ENCODE results near the gene ARHGAP25.

Gene ARHGAP25

DNA sequence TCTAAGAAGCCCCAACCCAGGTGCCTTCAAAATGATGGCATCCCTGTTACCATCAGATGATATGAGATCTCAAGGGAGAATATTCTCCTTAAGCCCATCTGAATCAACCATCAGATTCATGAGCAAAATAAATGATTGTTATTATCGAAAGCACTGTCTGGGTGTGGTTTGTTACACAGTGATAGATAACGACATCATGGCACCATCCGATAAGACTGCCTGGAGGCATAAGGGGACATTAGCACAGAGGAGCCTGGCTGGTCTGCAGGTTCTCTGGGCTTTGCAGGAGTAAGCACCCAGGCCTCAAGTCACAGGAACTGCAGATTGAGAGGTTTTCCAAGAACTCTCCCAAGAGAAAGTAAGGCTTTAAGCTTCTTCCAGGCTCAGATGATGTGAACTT lies 120.9 kb downstream of the ARHGAP25 start:
- in situ Hi-C loops (cut with HindIII; ENCODE audit: low sequenced_read_pairs), result no loop called here

DNA sequence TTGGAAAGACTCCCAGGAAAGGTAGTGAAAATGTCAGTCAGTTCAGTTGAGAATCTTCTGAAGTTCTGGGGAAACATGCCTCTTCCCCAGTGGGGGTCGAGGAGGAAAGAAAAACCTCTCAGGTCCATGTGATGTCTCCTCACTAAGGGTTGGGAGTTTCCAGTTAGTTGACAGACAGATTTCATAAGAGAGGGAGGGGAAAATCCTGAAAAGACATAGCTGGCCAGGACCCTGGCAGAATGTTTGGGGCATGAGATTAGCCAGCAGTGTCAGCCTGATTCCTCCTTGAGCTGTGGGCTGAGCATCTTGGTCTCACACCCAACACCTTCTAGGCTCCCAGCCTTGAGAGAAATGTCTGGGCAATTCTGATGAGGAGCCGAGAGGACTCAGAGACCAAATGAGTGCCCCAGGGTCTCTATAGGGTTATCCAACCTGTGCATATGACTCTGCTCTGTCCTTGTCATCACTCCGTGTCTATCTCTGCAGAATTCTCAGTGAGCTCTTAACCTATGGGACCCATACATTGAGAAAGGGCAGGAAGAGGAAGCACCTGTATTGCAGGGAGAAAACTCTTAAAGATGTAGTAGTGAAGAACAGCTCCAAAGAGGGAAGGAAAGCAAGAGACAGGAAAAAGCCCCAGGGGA lies 122.7 kb downstream of the ARHGAP25 start:
- in situ Hi-C loops (cut with HindIII; ENCODE audit: low sequenced_read_pairs), result no loop called here

DNA sequence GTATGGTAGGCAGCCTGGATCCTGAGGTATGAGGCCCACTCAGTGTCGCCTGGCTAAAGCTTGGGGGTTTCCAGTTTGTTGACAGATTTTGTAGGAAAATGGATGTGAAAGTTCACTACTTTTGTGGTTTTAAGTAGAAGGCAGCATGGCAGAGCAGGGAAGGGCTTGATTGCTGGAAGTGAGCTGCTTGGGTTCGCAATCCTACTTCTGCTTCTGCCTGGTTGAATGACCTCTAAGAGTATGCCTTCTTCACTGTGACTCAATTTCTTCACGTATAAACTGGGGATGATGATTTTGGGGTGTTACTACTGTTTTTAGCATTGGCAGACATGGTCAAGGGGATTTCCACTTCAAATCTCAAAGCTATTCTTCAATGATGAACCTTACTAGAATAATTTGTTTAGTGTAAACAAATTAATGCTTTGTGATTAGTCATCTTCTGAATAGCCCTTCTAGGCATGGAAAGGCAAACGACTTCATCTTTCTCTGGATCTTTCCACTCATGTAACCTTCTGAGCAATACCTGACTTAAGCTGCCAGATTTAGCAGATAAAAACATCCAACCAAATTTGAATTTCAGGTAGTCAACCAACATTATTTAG lies 123.3 kb downstream of the ARHGAP25 start:
- in situ Hi-C loops (cut with HindIII; ENCODE audit: low sequenced_read_pairs), result no loop called here

DNA sequence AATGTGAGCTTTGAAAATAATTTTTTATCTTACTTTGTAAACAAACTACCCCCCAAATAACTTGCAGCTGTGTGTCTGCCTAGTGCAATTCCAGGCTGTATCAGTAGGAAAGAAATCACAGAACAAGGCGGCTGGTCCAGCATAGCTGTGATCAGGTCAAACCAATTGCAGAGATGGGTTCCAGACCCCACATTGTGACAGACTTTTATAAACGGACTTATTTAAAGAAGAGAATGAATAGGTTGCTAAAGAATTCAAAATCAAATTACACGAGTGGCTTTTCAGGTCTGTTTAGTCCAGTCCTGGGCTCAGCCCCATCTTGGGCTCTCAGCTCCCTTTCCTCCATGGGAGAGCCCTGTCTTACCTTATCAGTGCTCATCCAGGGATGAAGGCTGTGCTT lies 125.5 kb downstream of the ARHGAP25 start:
- in situ Hi-C loops (cut with HindIII; ENCODE audit: low sequenced_read_pairs), result no loop called here

- in situ Hi-C loops (cut with HindIII; ENCODE audit: low sequenced_read_pairs), result no loop called here
Measured at GRCh38 chr2:68861330-68861729, 126.7 kb downstream of the ARHGAP25 start.

DNA sequence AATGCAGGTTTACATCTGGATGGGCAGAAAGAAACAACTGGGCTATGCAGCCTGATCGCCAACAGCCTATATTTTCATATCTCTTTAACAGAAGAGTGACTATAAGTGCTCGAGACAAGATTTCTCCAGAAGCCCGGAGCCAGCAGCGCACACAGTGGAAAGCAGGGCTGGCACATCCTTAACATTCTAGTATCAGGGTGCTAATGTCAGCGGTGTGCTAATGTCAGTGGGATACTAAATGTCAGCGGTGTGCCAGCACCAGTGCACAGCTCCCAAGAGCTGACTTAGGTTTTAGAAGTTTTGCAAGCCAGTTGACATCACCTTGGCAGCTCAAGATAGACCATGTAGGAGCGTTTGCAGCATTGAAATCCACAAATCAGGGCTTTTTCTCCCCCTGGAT lies 128.3 kb downstream of the ARHGAP25 start:
- in situ Hi-C loops (cut with HindIII; ENCODE audit: low sequenced_read_pairs), result no loop called here

GRCh38 chr2:68863996-68864395 lies 129.4 kb downstream of the ARHGAP25 start:
- in situ Hi-C loops (cut with HindIII; ENCODE audit: low sequenced_read_pairs), result no loop called here

DNA sequence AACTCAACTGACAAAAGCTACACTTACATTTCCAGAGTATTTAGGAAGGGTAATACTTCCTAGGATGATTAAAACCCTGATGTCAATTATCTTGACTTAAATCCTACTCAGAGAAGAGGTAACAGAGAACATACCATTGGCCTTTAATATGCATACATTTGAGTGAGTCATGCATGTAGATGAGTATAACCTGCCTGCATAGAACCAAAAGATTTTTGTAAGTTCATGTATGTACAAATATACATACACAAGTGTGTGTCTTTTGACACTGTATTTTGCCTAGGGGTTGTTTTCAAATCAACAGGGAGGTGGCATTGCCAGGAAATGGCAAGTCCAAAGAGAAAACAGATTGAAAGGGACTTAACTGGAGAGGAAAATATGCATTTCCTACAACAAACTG lies 130.5 kb downstream of the ARHGAP25 start:
- in situ Hi-C loops (cut with HindIII; ENCODE audit: low sequenced_read_pairs), result no loop called here

- in situ Hi-C loops (cut with HindIII; ENCODE audit: low sequenced_read_pairs), result no loop called here
Measured at GRCh38 chr2:68870215-68870614, 135.6 kb downstream of the ARHGAP25 start.

- in situ Hi-C loops (cut with HindIII; ENCODE audit: low sequenced_read_pairs), result no loop called here
Measured at GRCh38 chr2:68871159-68871764, 136.7 kb downstream of the ARHGAP25 start, which contains the start of gene BMP10. BMP10 (minus strand) TSS chr2:68871397; CDS start chr2:68871358, 39 bp downstream.

All from DLD1 (cell line).